AG09319 (cell line): Measurements from ENCODE around the gene AMPD2.

Experiments used
- DNase-seq: peaks from one replicate; pipeline ENCODE4 v3.0.0-alpha.2; 2010; ENCODE audit warnings: low read depth; ENCODE audit errors: extremely low read depth
- TF ChIP-seq, protein P1 (sequence below): IDR thresholded peaks from 2 replicates; pipeline ENCODE4 v1.5.1; 2011; ENCODE audit warnings: low read depth, mild to moderate bottlenecking, inconsistent platforms, low read length, moderate library complexity

Gene AMPD2

DNA sequence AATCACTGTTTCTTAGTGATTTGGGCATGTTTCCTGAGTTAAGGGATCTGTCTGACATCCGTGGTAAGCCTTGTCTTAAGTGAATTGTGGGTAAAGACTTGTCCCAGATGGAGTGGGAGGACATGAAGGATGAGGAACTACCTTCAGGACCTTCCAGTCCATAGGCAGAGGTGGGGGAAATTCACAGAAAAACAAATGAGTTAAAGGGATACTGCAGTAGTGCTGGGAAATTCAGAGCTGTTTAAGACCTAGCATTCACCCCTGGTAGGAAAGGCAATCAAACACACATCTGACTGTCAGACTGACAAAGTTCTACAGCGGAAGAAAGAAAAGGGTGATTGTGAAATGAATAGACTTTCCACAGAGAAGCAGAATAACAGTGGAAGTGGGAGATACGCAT is 3.2 kb upstream of the AMPD2 start:
- TF ChIP-seq, protein P1, sequence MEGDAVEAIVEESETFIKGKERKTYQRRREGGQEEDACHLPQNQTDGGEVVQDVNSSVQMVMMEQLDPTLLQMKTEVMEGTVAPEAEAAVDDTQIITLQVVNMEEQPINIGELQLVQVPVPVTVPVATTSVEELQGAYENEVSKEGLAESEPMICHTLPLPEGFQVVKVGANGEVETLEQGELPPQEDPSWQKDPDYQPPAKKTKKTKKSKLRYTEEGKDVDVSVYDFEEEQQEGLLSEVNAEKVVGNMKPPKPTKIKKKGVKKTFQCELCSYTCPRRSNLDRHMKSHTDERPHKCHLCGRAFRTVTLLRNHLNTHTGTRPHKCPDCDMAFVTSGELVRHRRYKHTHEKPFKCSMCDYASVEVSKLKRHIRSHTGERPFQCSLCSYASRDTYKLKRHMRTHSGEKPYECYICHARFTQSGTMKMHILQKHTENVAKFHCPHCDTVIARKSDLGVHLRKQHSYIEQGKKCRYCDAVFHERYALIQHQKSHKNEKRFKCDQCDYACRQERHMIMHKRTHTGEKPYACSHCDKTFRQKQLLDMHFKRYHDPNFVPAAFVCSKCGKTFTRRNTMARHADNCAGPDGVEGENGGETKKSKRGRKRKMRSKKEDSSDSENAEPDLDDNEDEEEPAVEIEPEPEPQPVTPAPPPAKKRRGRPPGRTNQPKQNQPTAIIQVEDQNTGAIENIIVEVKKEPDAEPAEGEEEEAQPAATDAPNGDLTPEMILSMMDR, result no peak
- no peak for DNase-seq

- peak; percentile 60 for DNase-seq
- TF ChIP-seq, protein P1, result no peak
These were observed 2.3 kb upstream of the AMPD2 start for GRCh38 chr1:109617291-109617801.

- no peak for DNase-seq
- TF ChIP-seq, protein P1, result no peak
These were observed 719 bp upstream of the AMPD2 start for GRCh38 chr1:109618661-109619575.

GRCh38 chr1:109620401-109620791 is 759 bp downstream of the AMPD2 start:
- DNase-seq, result no peak
- TF ChIP-seq, protein P1, result no peak

DNA sequence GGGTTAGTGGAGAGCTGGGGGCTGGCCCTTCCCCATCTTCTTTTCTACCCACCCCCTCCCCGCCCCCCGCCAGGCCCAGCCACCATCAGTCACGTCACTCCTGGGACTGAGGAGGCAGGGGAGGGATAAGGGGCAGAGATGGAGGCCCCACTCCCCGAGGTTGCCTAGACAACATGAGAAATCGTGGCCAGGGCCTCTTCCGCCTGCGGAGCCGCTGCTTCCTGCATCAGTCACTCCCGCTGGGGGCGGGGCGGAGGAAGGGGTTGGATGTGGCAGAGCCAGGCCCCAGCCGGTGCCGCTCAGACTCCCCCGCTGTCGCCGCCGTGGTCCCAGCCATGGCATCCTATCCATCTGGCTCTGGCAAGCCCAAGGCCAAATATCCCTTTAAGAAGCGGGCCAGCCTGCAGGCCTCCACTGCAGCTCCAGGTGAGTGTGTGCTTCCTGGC is 1.2 kb downstream of the AMPD2 start:
- DNase-seq, result peak; percentile 80
- TF ChIP-seq, protein P1, result no peak

DNA sequence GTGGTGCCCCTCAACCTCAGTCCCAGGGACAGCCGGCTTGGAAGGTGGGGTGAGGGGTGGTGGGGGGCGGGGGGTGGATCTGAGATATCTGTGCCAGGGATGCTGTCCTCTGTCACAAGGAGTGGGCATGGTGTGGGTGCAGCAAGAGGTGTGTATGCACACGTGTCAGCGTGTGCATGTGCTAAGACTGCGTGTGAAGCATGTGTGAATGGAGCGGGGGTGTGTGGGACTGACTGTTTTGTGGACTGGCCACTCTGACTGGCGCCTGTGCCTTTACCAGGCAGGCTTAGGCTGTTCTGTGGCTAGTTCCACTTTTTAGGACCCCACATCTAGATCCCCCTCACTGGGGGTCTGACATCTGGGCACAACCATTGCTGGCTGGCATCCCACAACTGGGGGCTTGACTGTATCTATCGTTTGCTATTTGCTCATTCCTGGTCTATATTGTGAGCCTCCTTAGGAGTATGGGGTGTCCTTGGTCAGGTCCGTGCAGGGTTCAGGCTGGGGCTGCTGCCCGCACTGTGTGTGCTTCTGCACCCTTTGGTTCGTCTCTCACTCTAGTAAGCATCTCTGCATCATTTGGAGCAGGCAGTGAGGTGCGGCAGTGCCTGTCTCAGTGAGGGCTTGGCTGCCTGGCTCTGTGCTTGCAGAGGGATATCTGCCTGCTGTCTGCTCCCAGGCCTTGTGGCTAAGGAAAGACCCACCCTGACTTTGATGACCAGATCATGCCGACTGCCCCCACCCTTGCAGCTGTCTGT is 1.9 kb downstream of the AMPD2 start:
- no peak for DNase-seq
- TF ChIP-seq, protein P1, result no peak
